Testis (tissue), 3 donors: ENCODE results near the gene NOS1AP. TPM values are rescaled to one million over a fixed set of nuclear protein-coding genes. Genes with fewer than 3 reads are reported as not detected.
"Not testable (repeated sequence)": the region's sequence is repeated elsewhere in the genome, so short reads cannot be mapped to it uniquely, and the experiment has no call there.

ENCODE experiments used
- DNase-seq: peaks from one replicate; pipeline ENCODE4 v3.0.0-alpha.2; 2019
- H3K27ac ChIP-seq, 2 donors: fragments of 200-600 bp; sonication (generic); one replicate each; pipeline ENCODE4 v1.5.1; 2019
- H3K27me3 ChIP-seq: fragments of 200-600 bp; sonication (generic); one replicate; pipeline ENCODE4 v1.5.1; 2019
- H3K36me3 ChIP-seq: fragments of 200-600 bp; sonication (generic); one replicate; pipeline ENCODE4 v1.5.1; 2017; ENCODE audit warnings: low read depth; ENCODE audit errors: missing control alignments
- H3K4me1 ChIP-seq: fragments of 200-600 bp; sonication (generic); one replicate; pipeline ENCODE4 v1.5.1; 2019
- H3K4me3 ChIP-seq, 2 donors: fragments of 200-600 bp; sonication (generic); one replicate each; pipeline ENCODE4 v1.5.1; 2017 to 2019
- H3K9me3 ChIP-seq: fragments of 200-600 bp; sonication (generic); one replicate; pipeline ENCODE4 v1.5.1; 2017
- CTCF ChIP-seq, 3 experiments: fragments of 450-650 bp in 2 of 3; fragments of 200-600 bp in 1 of 3; sonication (generic) in 1 of 3; IDR thresholded peaks; one replicate each; pipeline ENCODE4 v1.5.1; 2016 to 2019; ENCODE audit warnings: antibody characterized with exemption in 3 of 3, mild to moderate bottlenecking in 2 of 3, moderate library complexity in 1 of 3
- POLR2A ChIP-seq: fragments of 450-650 bp; IDR thresholded peaks from one replicate; pipeline ENCODE4 v1.6.1; 2017; ENCODE audit warnings: antibody characterized with exemption, mild to moderate bottlenecking, moderate library complexity
- WGBS, 2 donors: methylation state at CpG; one replicate each; pipeline ENCODE4 v1.1.5; 2018; 5-methylcytosine and 5-hydroxymethylcytosine counted together
- intact Hi-C: fragments of 100-400 bp; cut with DNase I; formaldehyde crosslinking; loops from one replicate; pipeline ENCODE4 v1.15.1; 2023; ENCODE audit warnings: low total_unique reads
- polyA plus RNA-seq: library from polyadenylated mRNA; stranded (reverse); fragments of 350-450 nt; fragmentation: Illumina TruSeq; extraction: RNeasy Lipid Tissue Mini Kit (QIAGEN cat#74804); gene quantifications from one replicate; pipeline ENCODE4 v1.2.3, GENCODE V29; 2014; ENCODE audit warnings: low read depth, low replicate concordance; ENCODE audit not compliant: insufficient read depth
- total RNA-seq, 2 donors: library from RNA; depleted of rRNA; stranded (reverse); fragments of >200 nt; gene quantifications; one replicate each; pipeline ENCODE4 v1.2.3, GENCODE V29; 2016

The NOS1AP gene
- total and polyA plus RNA-seq, 3 donors from 2014 or later = 2.1 to 5.1 (median 4.1) TPM

- TF ChIP-seq POLR2A = no peak
- TF ChIP-seq CTCF (IDR thresholded peaks at IDR 0.05) = no peak
- H3K4me3 ChIP-seq = no peak overlapping the region
- H3K27me3 ChIP-seq = no peaks in the 10 kb centered on the region
- H3K36me3 ChIP-seq = no peaks in the 10 kb centered on the region
- H3K9me3 ChIP-seq = no peaks in the 10 kb centered on the region
- 39 to 53% methylated on average over 2 of the region's 2 CpGs for WGBS, 2 donors
- no peak overlapping the region for H3K27ac ChIP-seq
- no peaks in the 10 kb centered on the region for H3K4me1 ChIP-seq
- no peak for DNase-seq
- intact Hi-C loops = no loop called here
Observed at GRCh38 chr1:162080472-162081015, 11.1 kb downstream of the NOS1AP start.

- no peaks in the 10 kb centered on the region for H3K27me3 ChIP-seq
- TF ChIP-seq POLR2A (no peak), CTCF (IDR thresholded peaks at IDR 0.05) (no peak)
- no peaks in the 10 kb centered on the region for H3K36me3 ChIP-seq
- no peaks in the 10 kb centered on the region for H3K9me3 ChIP-seq
- 88 to 100% methylated on average over 1 of the region's 1 CpG for WGBS, 2 donors
- H3K27ac ChIP-seq = no peak overlapping the region
- H3K4me3 ChIP-seq = no peak overlapping the region
- no peak for DNase-seq
- intact Hi-C loops = no loop called here
- no peaks in the 10 kb centered on the region for H3K4me1 ChIP-seq
Observed at GRCh38 chr1:162081316-162081715, 11.8 kb downstream of the NOS1AP start.

GRCh38 chr1:162082080-162082479, 12.6 kb downstream of the NOS1AP start:
- 96 to 99% methylated on average over 2 of the region's 2 CpGs for WGBS, 2 donors
- H3K36me3 ChIP-seq = not testable (repeated sequence)

GRCh38 chr1:162083273-162083672, 13.8 kb downstream of the NOS1AP start:
- Histone ChIP-seq H3K9me3 (no peaks in the 10 kb centered on the region), H3K27me3 (no peaks in the 10 kb centered on the region), H3K36me3 (no peaks in the 10 kb centered on the region), H3K4me1 (no peaks in the 10 kb centered on the region), H3K27ac (no peak overlapping the region), H3K4me3 (no peak overlapping the region)
- TF ChIP-seq POLR2A = no peak
- no peak for TF ChIP-seq CTCF (IDR thresholded peaks at IDR 0.05)
- intact Hi-C loops = no loop called here
- DNase-seq = no peak
- 92 to 100% methylated on average over 2 of the region's 2 CpGs for WGBS, 2 donors

More at GRCh38 chr1:162082080-162082479, 12.6 kb downstream of the NOS1AP start:
- H3K4me3 ChIP-seq, intact Hi-C loops, H3K27ac ChIP-seq, H3K27me3 ChIP-seq, H3K9me3 ChIP-seq, H3K4me1 ChIP-seq, DNase-seq: not testable (repeated sequence)

DNA sequence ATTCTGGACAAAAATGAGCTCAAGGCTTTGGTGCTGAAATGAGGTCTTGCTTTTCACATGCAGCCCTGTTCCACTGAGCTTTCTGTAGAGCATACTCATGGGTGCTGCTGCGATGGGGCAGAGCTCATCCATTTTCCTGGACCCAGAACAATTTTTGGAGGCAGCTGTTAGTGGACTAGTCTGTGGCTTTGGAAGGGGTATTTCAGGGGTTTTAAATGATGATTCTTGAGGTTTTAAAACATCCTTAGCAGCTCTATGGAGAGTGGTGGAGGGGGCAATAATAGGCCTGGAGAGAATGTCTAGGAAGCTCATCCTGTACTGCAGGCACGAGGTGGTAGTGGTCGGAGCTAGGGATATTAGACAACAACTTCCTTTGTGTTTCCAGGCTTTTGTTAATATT, 16.5 kb downstream of the NOS1AP start:
- TF ChIP-seq POLR2A (no peak), CTCF (IDR thresholded peaks at IDR 0.05) (no peak)
- DNase-seq = no peak
- WGBS, 2 donors = 92 to 95% methylated on average over 3 of the region's 3 CpGs

More for the DNA sequence above, 16.5 kb downstream of the NOS1AP start:
- no peaks in the 10 kb centered on the region for H3K4me1 ChIP-seq
- no peaks in the 10 kb centered on the region for H3K27me3 ChIP-seq
- no peak overlapping the region for H3K27ac ChIP-seq
- no peak overlapping the region for H3K4me3 ChIP-seq
- no peaks in the 10 kb centered on the region for H3K9me3 ChIP-seq
- intact Hi-C loops = no loop called here
- no peaks in the 10 kb centered on the region for H3K36me3 ChIP-seq
